AG04449 (cell line): ENCODE results near the gene RPGR.

Experiments
- CTCF ChIA-PET: fragments of 350-600 bp; formaldehyde crosslinking; extraction: SDS; loops from one replicate; lab custom pipeline; 2021; ENCODE audit warnings: antibody characterized with exemption; lab: Yijun Ruan, JAX
- POLR2A ChIA-PET: fragments of 400-600, 350-600 bp; formaldehyde crosslinking; extraction: SDS; loops from one replicate; lab custom pipeline; 2020; ENCODE audit warnings: antibody characterized with exemption, inconsistent platforms; lab: Yijun Ruan, JAX
- DNase-seq: peaks from one replicate; pipeline ENCODE4 v3.0.0-alpha.2; 2010; ENCODE audit warnings: low read depth, low spot score
- H3K4me3 ChIP-seq: 2 replicates; pipeline ENCODE4 v1.5.1; 2011; ENCODE audit warnings: low read depth, mild to moderate bottlenecking, control low read depth, low read length
- TF ChIP-seq, protein P1 (sequence below): IDR thresholded peaks from one replicate; pipeline ENCODE4 v1.5.1; 2011; ENCODE audit warnings: mild to moderate bottlenecking, moderate library complexity, low read length, control low read depth, inconsistent platforms; ENCODE audit not compliant: insufficient read depth; ENCODE audit errors: missing control alignments

The RPGR gene

DNA sequence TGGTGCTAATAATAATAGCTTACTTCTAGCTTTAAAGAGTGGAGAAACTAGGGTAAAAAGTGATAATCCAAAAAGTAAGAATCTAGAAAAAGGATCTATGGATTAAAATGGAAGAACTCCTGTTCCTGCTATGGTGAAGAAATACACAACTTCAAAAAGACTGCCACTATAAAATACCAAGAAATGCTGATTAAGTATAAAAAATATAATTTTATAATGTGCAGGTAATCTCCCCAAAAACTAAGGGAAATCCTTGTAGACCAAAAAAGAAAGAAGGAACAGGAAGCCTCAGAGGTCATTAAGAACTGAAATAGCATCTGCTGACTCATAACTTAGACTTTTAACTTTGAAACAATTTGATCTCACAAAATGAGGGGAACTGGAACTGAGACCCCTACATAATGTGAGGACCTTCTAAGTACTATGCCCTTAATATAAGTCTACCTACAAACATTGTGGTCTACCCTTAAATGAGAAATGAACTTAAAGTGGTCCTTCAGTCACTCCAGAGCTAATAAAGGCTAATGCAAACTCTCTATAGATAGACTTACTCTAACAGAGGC lies 56.1 kb downstream of the RPGR start:
- TF ChIP-seq, protein P1, sequence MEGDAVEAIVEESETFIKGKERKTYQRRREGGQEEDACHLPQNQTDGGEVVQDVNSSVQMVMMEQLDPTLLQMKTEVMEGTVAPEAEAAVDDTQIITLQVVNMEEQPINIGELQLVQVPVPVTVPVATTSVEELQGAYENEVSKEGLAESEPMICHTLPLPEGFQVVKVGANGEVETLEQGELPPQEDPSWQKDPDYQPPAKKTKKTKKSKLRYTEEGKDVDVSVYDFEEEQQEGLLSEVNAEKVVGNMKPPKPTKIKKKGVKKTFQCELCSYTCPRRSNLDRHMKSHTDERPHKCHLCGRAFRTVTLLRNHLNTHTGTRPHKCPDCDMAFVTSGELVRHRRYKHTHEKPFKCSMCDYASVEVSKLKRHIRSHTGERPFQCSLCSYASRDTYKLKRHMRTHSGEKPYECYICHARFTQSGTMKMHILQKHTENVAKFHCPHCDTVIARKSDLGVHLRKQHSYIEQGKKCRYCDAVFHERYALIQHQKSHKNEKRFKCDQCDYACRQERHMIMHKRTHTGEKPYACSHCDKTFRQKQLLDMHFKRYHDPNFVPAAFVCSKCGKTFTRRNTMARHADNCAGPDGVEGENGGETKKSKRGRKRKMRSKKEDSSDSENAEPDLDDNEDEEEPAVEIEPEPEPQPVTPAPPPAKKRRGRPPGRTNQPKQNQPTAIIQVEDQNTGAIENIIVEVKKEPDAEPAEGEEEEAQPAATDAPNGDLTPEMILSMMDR = no peak
- ChIA-PET CTCF (interaction anchor here (1.1 to 1.2 kb wide), 3 partner anchors 10 to 52 kb away, joined by 3 to 4 read pairs (median 3); no protein-coding TSS in a partner anchor), POLR2A (no interaction called here)
- no peak for DNase-seq
- H3K4me3 ChIP-seq = no peak overlapping the region

DNA sequence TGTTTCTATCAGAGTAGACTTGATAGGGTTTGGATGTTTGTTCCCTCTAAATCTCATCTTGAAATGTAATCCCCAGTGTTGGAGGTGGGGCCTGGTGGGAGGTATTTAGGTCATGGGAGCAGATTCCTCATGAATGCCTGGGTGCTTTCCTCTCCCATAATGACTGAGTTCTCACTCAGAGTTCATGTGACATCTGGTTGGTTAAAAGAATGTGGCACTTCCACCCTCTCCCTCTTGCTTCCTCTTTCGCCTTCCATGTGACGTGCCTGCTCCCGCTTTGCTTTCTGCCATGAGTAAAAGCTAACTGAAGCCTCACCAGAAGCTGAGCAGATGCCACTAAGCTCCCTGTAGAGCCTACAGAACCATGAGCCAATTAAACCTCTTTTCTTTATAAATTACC lies 59.3 kb downstream of the RPGR start:
- TF ChIP-seq, protein P1 = no peak
- ChIA-PET POLR2A (no interaction called here), CTCF (interaction anchor here (1.0 to 1.5 kb wide), 2 partner anchors 35 to 48 kb away, joined by 3 read pairs; no protein-coding TSS in a partner anchor)
- H3K4me3 ChIP-seq = no peak overlapping the region
- DNase-seq = no peak

DNA sequence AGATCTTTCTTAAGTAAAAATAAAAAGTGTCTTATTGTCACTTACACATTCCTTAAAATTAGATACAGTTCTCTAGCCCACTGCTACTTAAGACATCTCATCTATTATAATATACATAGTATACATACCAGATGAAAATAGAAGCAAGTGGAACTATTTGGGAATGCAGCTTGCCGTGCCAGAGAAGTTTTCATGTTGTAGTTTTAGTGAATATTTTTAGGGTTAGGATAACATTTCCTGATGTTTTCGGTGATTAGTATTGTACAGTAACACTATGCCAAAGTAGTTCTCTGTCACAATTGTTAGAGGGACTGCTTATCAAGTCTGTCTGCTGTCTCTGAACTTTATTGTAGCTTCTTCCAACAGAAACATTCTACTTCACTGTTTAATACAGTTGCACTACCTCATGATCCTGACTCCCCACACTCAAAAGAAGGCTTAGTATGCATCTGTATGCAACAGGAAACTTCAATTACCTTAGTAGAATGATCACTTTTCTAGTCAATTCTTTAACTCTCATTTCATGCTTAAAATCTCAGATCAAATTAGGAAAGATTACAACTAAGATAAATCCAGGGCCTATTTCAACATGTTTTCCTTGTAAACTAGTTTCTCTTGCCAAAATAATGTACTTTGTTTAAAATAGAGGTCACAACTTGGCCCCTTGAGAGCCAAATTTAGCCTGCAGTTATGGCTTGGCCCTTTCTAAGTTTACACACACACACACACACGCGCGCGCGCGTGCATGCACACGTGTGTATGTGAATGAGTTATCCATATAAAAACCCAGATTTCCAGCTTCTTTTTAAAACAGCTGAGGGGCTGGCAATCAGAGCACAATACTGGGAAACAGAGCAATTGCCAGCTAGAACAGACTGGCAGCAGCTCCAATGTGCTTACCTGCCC lies 64.3 kb downstream of the RPGR start:
- CTCF ChIA-PET = interaction anchor here (1.6 to 1.7 kb wide), 3 partner anchors 12 to 64 kb away, joined by 4 to 5 read pairs (median 4); partner anchors contain the start of gene RPGR
- POLR2A ChIA-PET = no interaction called here
- H3K4me3 ChIP-seq = no peak overlapping the region
- DNase-seq = peak; percentile 29
- TF ChIP-seq, protein P1 = no peak

DNA sequence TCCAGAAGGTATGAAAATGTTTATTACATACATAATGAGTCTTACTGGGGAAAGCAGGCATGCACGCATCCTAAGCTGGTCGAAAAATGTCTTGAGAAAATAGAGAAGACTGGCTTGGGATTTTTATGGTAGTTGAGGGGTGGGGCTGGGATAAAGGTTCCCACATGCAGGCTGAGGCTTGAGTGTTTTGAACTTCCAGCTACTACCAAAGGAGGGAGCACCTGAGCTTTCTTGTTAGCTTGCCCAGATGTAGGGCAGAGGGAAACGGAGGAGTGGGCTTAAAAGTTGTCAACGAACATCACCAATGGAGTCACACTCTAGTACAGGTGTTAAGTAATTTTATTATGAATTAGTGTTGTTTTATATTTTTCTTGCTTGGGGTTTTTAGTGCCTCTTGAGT lies 67.1 kb downstream of the RPGR start:
- no peak for DNase-seq
- POLR2A ChIA-PET = no interaction called here
- no peak overlapping the region for H3K4me3 ChIP-seq
- CTCF ChIA-PET = interaction anchor here (1.1 to 2.7 kb wide), 2 partner anchors 14 to 28 kb away, joined by 3 to 10 read pairs; no protein-coding TSS in a partner anchor
- TF ChIP-seq, protein P1 = peak; percentile 19

DNA sequence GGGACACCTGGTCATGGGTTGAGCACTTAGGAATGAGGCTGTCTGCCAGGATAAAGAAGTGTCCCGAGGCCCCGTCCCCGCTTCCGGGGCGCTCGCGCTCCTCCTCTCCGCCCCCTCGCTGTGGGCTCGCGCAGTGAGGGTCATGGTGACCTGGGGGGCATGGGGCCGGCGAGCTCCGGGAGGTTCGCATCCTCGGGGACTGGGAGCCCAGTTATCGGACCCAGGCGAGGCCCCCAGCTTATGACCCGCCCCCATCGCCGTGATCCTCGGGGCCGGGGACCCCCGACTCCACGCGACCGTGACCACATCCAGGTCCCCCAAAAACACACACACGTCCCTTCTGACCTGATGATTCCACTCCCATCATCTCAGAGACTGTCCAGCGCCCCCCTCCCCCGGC lies 71.3 kb downstream of the RPGR start:
- POLR2A ChIA-PET = no interaction called here
- no peak overlapping the region for H3K4me3 ChIP-seq
- CTCF ChIA-PET = no interaction called here
- TF ChIP-seq, protein P1 = no peak
- no peak for DNase-seq

DNA sequence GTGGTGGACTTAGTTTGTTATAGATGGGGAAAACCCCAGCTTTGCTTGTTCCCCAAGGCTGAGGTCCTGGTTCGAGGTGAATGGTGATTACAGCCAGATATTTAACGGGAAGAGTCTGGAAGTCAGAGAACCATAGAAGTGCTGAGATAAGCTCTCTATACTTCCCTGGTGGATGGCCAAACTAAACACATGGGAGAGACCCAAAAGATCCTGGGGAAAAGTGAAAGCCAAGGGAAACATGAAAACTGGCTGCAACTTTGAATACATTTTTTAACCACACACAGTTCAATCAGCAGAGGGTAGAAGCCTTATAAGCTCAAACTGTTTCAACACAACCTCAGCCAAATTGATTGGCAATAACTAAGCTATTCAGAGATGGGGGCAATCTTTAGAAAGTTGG lies 77.3 kb downstream of the RPGR start:
- POLR2A ChIA-PET = no interaction called here
- DNase-seq = no peak
- CTCF ChIA-PET = interaction anchor here (1.2 kb wide), 1 partner anchor 15 kb away, joined by 3 read pairs; no protein-coding TSS in a partner anchor
- no peak overlapping the region for H3K4me3 ChIP-seq
- TF ChIP-seq, protein P1 = no peak
